HepG2 (cell line): ENCODE measurements around the gene RHO.

Source experiments
- CTCF ChIP-seq: sonication (generic); formaldehyde crosslinking; IDR thresholded peaks from 2 replicates; pipeline ENCODE4 v1.5.0; 2020; ENCODE audit warnings: mild to moderate bottlenecking, missing genetic modification reagents, moderate library complexity
- EP300 ChIP-seq, 3 experiments: sonication (generic) in 1 of 3; formaldehyde crosslinking in 1 of 3; IDR thresholded peaks; 2 replicates each; pipeline versions ENCODE4 v1.5.1 to v1.6.1; 2011 to 2020; ENCODE audit warnings: low read depth in 2 of 3, low read length in 2 of 3, borderline replicate concordance in 1 of 3, improper control_type of control experiment in 1 of 3, mild to moderate bottlenecking in 1 of 3, missing genetic modification reagents in 1 of 3, moderate library complexity in 1 of 3
- PRDM4 ChIP-seq: sonication (generic); formaldehyde crosslinking; IDR thresholded peaks from 2 replicates; pipeline ENCODE4 v1.9.0; 2021; ENCODE audit warnings: missing genetic modification reagents, borderline replicate concordance
- ZNF800 ChIP-seq: sonication (generic); formaldehyde crosslinking; IDR thresholded peaks from 2 replicates; pipeline ENCODE4 v1.4.0; 2020; ENCODE audit warnings: missing genetic modification reagents
- TF ChIP-seq, protein P1 (sequence below): sonication (generic); formaldehyde crosslinking; IDR thresholded peaks from 2 replicates; pipeline ENCODE4 v1.4.0; 2020; ENCODE audit warnings: missing genetic modification reagents

DNA sequence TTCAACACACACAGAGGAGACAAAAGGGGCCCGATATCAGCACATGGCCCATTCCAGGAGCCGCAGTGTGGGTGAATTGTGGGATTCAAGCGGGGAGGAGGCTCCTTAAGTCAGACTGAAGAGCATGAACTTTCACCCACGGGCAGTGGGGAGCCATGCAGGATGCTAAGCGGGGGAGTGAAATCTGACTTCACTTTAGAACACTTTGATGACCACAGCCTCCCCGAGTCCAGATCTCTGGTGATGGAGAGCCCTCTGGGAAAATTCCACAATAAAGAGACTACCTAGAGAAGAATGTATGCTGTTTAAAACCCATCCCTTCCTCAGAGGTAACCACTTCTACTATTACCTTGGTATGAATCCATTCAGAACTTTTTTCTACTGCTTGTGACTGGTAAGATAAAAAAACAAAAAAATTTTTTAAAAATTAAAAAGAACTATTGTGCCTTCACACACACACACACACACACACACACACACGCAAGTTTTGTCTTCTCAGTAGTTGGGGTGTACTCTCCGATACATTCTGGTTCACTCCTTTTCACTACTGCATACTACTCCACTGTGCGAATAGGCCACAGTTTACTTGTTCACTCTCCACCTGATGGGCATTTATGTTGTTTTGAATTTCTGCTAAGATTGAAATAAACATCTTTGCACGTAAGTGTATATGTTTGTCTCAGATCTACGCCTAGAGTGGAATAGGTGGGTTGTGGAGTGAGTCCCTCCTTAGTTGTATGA, 12.5 kb downstream of the RHO start:
- TF ChIP-seq ZNF800 (CRISPR knock-in tag) (no peak), CTCF (CRISPR knock-in tag) (no peak), EP300 (IDR thresholded peaks at IDR 0.05; ENCODE audit: low read depth in 2 of 2, low read length in 2 of 2) (no peak), EP300 (CRISPR knock-in tag; IDR thresholded peaks at IDR 0.05; ENCODE audit: borderline replicate concordance) (no peak), PRDM4 (CRISPR knock-in tag) (no peak)
- TF ChIP-seq, protein P1, sequence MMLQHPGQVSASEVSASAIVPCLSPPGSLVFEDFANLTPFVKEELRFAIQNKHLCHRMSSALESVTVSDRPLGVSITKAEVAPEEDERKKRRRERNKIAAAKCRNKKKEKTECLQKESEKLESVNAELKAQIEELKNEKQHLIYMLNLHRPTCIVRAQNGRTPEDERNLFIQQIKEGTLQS (CRISPR knock-in tag): no peak
